GM12878 (cell line): ENCODE data around the gene CDC42BPB.

ENCODE experiments used
- CHD1 ChIP-seq: IDR thresholded peaks from 2 replicates; pipeline ENCODE4 v1.6.1; 2012; ENCODE audit warnings: low read depth, low read length, improper control_type of control experiment
- NFYB ChIP-seq: IDR thresholded peaks from 2 replicates; pipeline ENCODE4 v1.6.1; 2011; ENCODE audit warnings: low read depth, mild to moderate bottlenecking, low read length, improper control_type of control experiment, moderate library complexity; ENCODE audit not compliant: insufficient read depth
- NR2C1 ChIP-seq: fragments of 450-650 bp; IDR thresholded peaks from 2 replicates; pipeline ENCODE4 v1.6.1; 2017; ENCODE audit warnings: antibody characterized with exemption, mild to moderate bottlenecking, moderate library complexity
- POLR2A ChIP-seq: IDR thresholded peaks from 2 replicates; pipeline ENCODE4 v1.6.1; 2011; ENCODE audit warnings: low read depth, mild to moderate bottlenecking, low read length
- RAD21 ChIP-seq: IDR thresholded peaks from 2 replicates; pipeline ENCODE4 v1.6.1; 2011; ENCODE audit warnings: mild to moderate bottlenecking, low read depth, low read length, moderate library complexity; ENCODE audit not compliant: insufficient read depth
- TF ChIP-seq, protein P1 (sequence below): fragments of 450-650 bp; IDR thresholded peaks from 2 replicates; pipeline ENCODE4 v1.6.1; 2016; ENCODE audit warnings: mild to moderate bottlenecking

DNA sequence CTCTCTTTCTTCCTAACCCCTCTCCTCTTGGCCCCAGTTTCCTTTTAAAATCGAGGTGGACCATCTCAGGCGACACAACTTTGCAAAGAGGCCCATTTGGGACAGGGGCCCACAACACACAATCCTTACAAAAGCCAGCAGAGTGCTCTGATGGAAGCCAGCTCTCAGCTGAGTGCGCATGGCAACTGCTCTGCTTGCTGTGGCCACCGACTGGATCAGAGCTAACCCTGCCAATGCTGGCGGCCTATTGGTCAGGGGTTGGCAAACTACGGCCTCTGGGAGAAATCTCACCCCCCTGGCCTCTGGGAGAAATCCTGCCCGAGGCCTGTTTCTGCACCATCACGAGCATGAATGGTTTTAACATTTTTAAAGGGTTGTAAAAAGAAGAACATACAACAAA lies 79.9 kb downstream of the CDC42BPB start:
- TF ChIP-seq, protein P1, sequence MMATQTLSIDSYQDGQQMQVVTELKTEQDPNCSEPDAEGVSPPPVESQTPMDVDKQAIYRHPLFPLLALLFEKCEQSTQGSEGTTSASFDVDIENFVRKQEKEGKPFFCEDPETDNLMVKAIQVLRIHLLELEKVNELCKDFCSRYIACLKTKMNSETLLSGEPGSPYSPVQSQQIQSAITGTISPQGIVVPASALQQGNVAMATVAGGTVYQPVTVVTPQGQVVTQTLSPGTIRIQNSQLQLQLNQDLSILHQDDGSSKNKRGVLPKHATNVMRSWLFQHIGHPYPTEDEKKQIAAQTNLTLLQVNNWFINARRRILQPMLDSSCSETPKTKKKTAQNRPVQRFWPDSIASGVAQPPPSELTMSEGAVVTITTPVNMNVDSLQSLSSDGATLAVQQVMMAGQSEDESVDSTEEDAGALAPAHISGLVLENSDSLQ = no peak
- TF ChIP-seq NR2C1 (no peak), NFYB (no peak), CHD1 (no peak), POLR2A (no peak), RAD21 (no peak)
